IMR-90 (cell line): Measurements from ENCODE around the gene ERGIC1. TPM values are rescaled to one million over a fixed set of nuclear protein-coding genes. Genes with fewer than 3 reads are reported as not detected.

Source experiments
- ATAC-seq: fragments of 200-7000 bp; cut with Tn5 transposase; 2 replicates; pipeline ENCODE4 v1.9.1; 2020; ENCODE audit warnings: low read depth, mild to moderate bottlenecking, moderate library complexity
- BruUV-seq: library from RNA; stranded (reverse); fragments of 400-500 nt; replicated peaks from 2 replicates; lab custom pipeline; 2021; lab: Mats Ljungman, UMichigan
- CTCF ChIA-PET: fragments of 300-600 bp; formaldehyde crosslinking; extraction: SDS; loops from one replicate; lab custom pipeline; 2021; ENCODE audit warnings: antibody characterized with exemption; lab: Yijun Ruan, JAX
- POLR2A ChIA-PET: fragments of 300-600 bp; sonication (Branson Sonifier 250); formaldehyde crosslinking; loops from one replicate; lab custom pipeline; 2022; ENCODE audit warnings: antibody characterized with exemption; ENCODE audit not compliant: unreplicated experiment; lab: Charles Lee
- DNase-seq: peaks from one replicate; pipeline ENCODE4 v3.0.0; 2013
- H2AFZ ChIP-seq: replicated peaks from 2 replicates; pipeline ENCODE3; 2013; ENCODE audit warnings: low read length, mild to moderate bottlenecking; ENCODE audit not compliant: poor library complexity
- H2AK5ac ChIP-seq: 2 replicates; pipeline ENCODE4 v1.6.1; 2013; ENCODE audit warnings: low read depth, low read length, inconsistent platforms
- H2AK9ac ChIP-seq: replicated peaks from 2 replicates; pipeline ENCODE3; 2013; ENCODE audit warnings: mild to moderate bottlenecking, low read depth, low read length, moderate library complexity; ENCODE audit not compliant: poor library complexity
- H2BK120ac ChIP-seq: 2 replicates; pipeline ENCODE4 v1.6.1; 2013; ENCODE audit warnings: low read depth, low read length, inconsistent platforms
- H2BK15ac ChIP-seq: 3 replicates; pipeline ENCODE4 v1.6.1; 2013; ENCODE audit warnings: low read depth, low read length, inconsistent platforms
- H2BK20ac ChIP-seq: 2 replicates; pipeline ENCODE4 v1.6.1; 2013; ENCODE audit warnings: low read depth, mild to moderate bottlenecking, inconsistent platforms, low read length, moderate library complexity
- H2BK5ac ChIP-seq: 2 replicates; pipeline ENCODE4 v1.6.1; 2013; ENCODE audit warnings: mild to moderate bottlenecking, low read depth, low read length, inconsistent platforms; ENCODE audit not compliant: poor library complexity, severe bottlenecking
- H3K14ac ChIP-seq: replicated peaks from 2 replicates; pipeline ENCODE4 v1.6.1; 2013; ENCODE audit warnings: low read depth, low read length, inconsistent platforms
- H3K18ac ChIP-seq: 2 replicates; pipeline ENCODE4 v1.6.1; 2013; ENCODE audit warnings: low read depth, low read length, control low read depth
- H3K23ac ChIP-seq: 2 replicates; pipeline ENCODE4 v1.6.1; 2013; ENCODE audit warnings: low read depth, low read length, inconsistent platforms
- H3K27ac ChIP-seq: 2 replicates; pipeline ENCODE4 v1.5.1; 2013; ENCODE audit warnings: mild to moderate bottlenecking, control low read depth, low read length; ENCODE audit not compliant: insufficient read depth
- H3K27me3 ChIP-seq: 2 replicates; pipeline ENCODE4 v1.6.1; 2013; ENCODE audit warnings: low read length; ENCODE audit not compliant: control insufficient read depth, insufficient read depth
- H3K36me3 ChIP-seq: 2 replicates; pipeline ENCODE4 v1.6.1; 2013; ENCODE audit warnings: low read length, mixed read lengths; ENCODE audit not compliant: control insufficient read depth, insufficient read depth
- H3K4ac ChIP-seq: 2 replicates; pipeline ENCODE4 v1.6.1; 2013; ENCODE audit warnings: low read depth, low read length, inconsistent platforms
- H3K4me1 ChIP-seq: 2 replicates; pipeline ENCODE4 v1.6.1; 2013; ENCODE audit warnings: low read length, mixed read lengths; ENCODE audit not compliant: control insufficient read depth, insufficient read depth
- H3K4me2 ChIP-seq: 2 replicates; pipeline ENCODE4 v1.6.1; 2013; ENCODE audit warnings: low read depth, mild to moderate bottlenecking, control low read depth, low read length, moderate library complexity
- H3K4me3 ChIP-seq: 2 replicates; pipeline ENCODE4 v1.5.1; 2013; ENCODE audit warnings: low read depth, mild to moderate bottlenecking, control low read depth, low read length, moderate library complexity; ENCODE audit not compliant: insufficient read depth
- H3K56ac ChIP-seq: 2 replicates; pipeline ENCODE4 v1.6.1; 2013; ENCODE audit warnings: low read length, inconsistent platforms; ENCODE audit not compliant: insufficient read depth; ENCODE audit errors: extremely low read depth
- H3K79me1 ChIP-seq, 2 experiments: 2 replicates each; pipeline ENCODE4 v1.6.1; 2013; ENCODE audit warnings: low read length in 2 of 2, inconsistent platforms in 1 of 2, low read depth in 1 of 2
- H3K9ac ChIP-seq: 2 replicates; pipeline ENCODE4 v1.6.1; 2013; ENCODE audit warnings: low read depth, low read length, control low read depth
- H3K9me1 ChIP-seq: 2 replicates; pipeline ENCODE4 v1.6.1; 2013; ENCODE audit warnings: low read length, inconsistent platforms; ENCODE audit not compliant: insufficient read depth
- H3K9me3 ChIP-seq: 2 replicates; pipeline ENCODE4 v1.6.1; 2013; ENCODE audit warnings: low read length; ENCODE audit not compliant: control insufficient read depth, insufficient read depth
- H4K20me1 ChIP-seq: 2 replicates; pipeline ENCODE4 v1.6.1; 2013; ENCODE audit warnings: low read length, inconsistent platforms; ENCODE audit not compliant: insufficient read depth
- H4K5ac ChIP-seq: 2 replicates; pipeline ENCODE4 v1.6.1; 2013; ENCODE audit warnings: mild to moderate bottlenecking, low read depth, low read length, control low read depth
- H4K8ac ChIP-seq, 2 experiments: 2 replicates each; pipeline ENCODE4 v1.6.1; 2013; ENCODE audit warnings: low read depth in 2 of 2, low read length in 2 of 2, control low read depth in 1 of 2, inconsistent platforms in 1 of 2
- H4K91ac ChIP-seq: 2 replicates; pipeline ENCODE4 v1.6.1; 2013; ENCODE audit warnings: low read depth, low read length, inconsistent platforms; ENCODE audit not compliant: insufficient read depth
- CEBPB ChIP-seq: IDR thresholded peaks from 2 replicates; pipeline ENCODE4 v1.6.1; 2012; ENCODE audit warnings: low read depth, low read length, improper control_type of control experiment
- CHD1 ChIP-seq: IDR thresholded peaks from 2 replicates; pipeline ENCODE4 v1.6.1; 2012; ENCODE audit warnings: low read depth, low read length, improper control_type of control experiment
- FOS ChIP-seq: fragments of 150-350 bp; IDR thresholded peaks from 2 replicates; pipeline ENCODE4 v1.6.1; 2016; ENCODE audit warnings: low read depth, low read length
- MAZ ChIP-seq: IDR thresholded peaks from 2 replicates; pipeline ENCODE4 v1.6.1; 2012; ENCODE audit warnings: low read depth, mild to moderate bottlenecking, low read length, improper control_type of control experiment, moderate library complexity, borderline replicate concordance
- MXI1 ChIP-seq: IDR thresholded peaks from 2 replicates; pipeline ENCODE4 v1.6.1; 2012; ENCODE audit warnings: low read depth, mild to moderate bottlenecking, low read length, moderate library complexity, borderline replicate concordance
- NFE2L2 ChIP-seq: fragments of 150-350 bp; IDR thresholded peaks from 2 replicates; pipeline ENCODE4 v1.6.1; 2016; ENCODE audit warnings: low read depth, mild to moderate bottlenecking, low read length
- POLR2A ChIP-seq: IDR thresholded peaks from 2 replicates; pipeline ENCODE4 v1.6.1; 2012; ENCODE audit warnings: mild to moderate bottlenecking, low read depth, low read length
- RCOR1 ChIP-seq: IDR thresholded peaks from 2 replicates; pipeline ENCODE4 v1.6.1; 2012; ENCODE audit warnings: mild to moderate bottlenecking, low read length, improper control_type of control experiment; ENCODE audit not compliant: insufficient replicate concordance
- SMC3 ChIP-seq: fragments of 150-350 bp; IDR thresholded peaks from 2 replicates; pipeline ENCODE4 v1.6.1; 2016; ENCODE audit warnings: low read depth, mild to moderate bottlenecking, antibody characterized with exemption, low read length, moderate library complexity
- WGBS, 2 experiments: methylation state at CpG; one replicate each; pipeline versions ENCODE4 v1.1.5 to v1.1.7; 2013; ENCODE audit warnings: missing lambda C conversion rate in 2 of 2; ENCODE audit not compliant: insufficient read length in 1 of 2; ENCODE audit errors: extremely low coverage in 2 of 2; 5-methylcytosine and 5-hydroxymethylcytosine counted together
- dilution Hi-C: fragments of 300-500 bp; cut with HindIII; formaldehyde crosslinking; loops from one replicate; pipeline ENCODE4 v1.14.3; 2018; ENCODE audit warnings: low sequenced_read_pairs; ENCODE audit not compliant: unreplicated experiment
- in situ Hi-C: fragments of 300-500 bp; cut with MboI; formaldehyde crosslinking; loops from 3 replicates; pipeline ENCODE4 v1.14.3; 2019; ENCODE audit warnings: low sequenced_read_pairs, inconsistent platforms, mixed read lengths
- intact Hi-C: fragments of 100-400 bp; cut with micrococcal nuclease; formaldehyde crosslinking; loops from 2 replicates; pipeline ENCODE4 v1.10.0; 2022
- polyA plus RNA-seq, 3 experiments: library from polyadenylated mRNA; depleted of rRNA; stranded (reverse); fragments of >200 nt; gene quantifications; 2 replicates each; pipeline ENCODE4 v1.2.3, GENCODE V29; 2012; ENCODE audit warnings: low replicate concordance in 1 of 3
- total RNA-seq: library from RNA; depleted of rRNA; stranded (reverse); fragments of >200 nt; gene quantifications from 2 replicates; pipeline ENCODE4 v1.2.3, GENCODE V29; 2012
- TF ChIP-seq, protein P1 (sequence below): fragments of 150-350 bp; IDR thresholded peaks from 2 replicates; pipeline ENCODE4 v1.6.1; 2016; ENCODE audit warnings: low read depth, mild to moderate bottlenecking, low read length, moderate library complexity, borderline replicate concordance
- TF ChIP-seq, protein P2 (sequence below): fragments of 150-350 bp; IDR thresholded peaks from 2 replicates; pipeline ENCODE4 v1.6.1; 2017; ENCODE audit warnings: mild to moderate bottlenecking, antibody characterized with exemption, low read length, low read depth

ERGIC1 gene
- total and polyA plus RNA-seq, 2 of the 4 experiments (the other 2 are of a cell fraction) = 134 to 192 TPM

DNA sequence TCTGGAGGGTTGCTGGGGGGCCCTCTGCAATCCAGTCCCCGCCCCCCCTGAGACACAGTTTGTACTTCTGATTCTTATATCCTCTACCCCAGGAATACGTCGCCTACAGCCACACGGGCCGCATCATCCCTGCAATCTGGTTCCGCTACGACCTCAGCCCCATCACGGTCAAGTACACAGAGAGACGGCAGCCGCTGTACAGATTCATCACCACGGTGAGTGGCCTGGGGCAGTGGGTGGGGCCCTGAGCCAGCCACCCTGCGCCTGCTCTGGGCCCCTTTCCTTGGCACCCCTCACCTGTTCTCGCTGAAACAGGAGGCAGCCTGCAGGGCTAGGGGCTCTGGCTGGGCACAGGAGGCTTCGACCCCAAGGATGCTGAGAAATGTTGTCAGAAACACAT lies 101.0 kb downstream of the ERGIC1 start:
- 92% methylated on average over 12 of the region's 14 CpGs; no CpG with 5 or more reads in 1 of the 2 experiments for WGBS, 2 experiments
- CTCF ChIA-PET = interaction anchor here (0.9 kb wide), 1 partner anchor 13 kb away, joined by 3 read pairs; no protein-coding TSS in a partner anchor

More for the DNA sequence above, 101.0 kb downstream of the ERGIC1 start:
- 0 out of 2 replicates have a peak overlapping the region, but pooled peaks have one; percentile 9 for H4K91ac ChIP-seq
- in situ Hi-C loops (no loop called here), dilution Hi-C loops (no loop called here), intact Hi-C loops (no loop called here)
- H3K27ac ChIP-seq = no peak overlapping the region
- no peak overlapping the region for H3K23ac ChIP-seq
- H3K9me3 ChIP-seq = no peaks in the 10 kb centered on the region
- no peak overlapping the region for H2BK120ac ChIP-seq
- H3K9ac ChIP-seq = no peak overlapping the region
- no peak overlapping the region for H2BK15ac ChIP-seq
- no peaks in the 10 kb centered on the region for H3K27me3 ChIP-seq
- H2AK5ac ChIP-seq = peak overlapping the region; percentile 40; the same call in 1 of the 2 replicates
- H3K9me1 ChIP-seq = peaks cover 4% of the 10 kb centered on the region; the same call in 1 of the 2 replicates
- H2AK9ac ChIP-seq = no peak overlapping the region
- no peak overlapping the region for H2BK20ac ChIP-seq
- no peak overlapping the region for H3K4ac ChIP-seq
- H4K8ac ChIP-seq = no peak overlapping the region
- H3K18ac ChIP-seq = no peak overlapping the region
- POLR2A ChIA-PET = no interaction called here
- H4K5ac ChIP-seq = no peak overlapping the region
- TF ChIP-seq SMC3 (no peak), CEBPB (no peak), CHD1 (no peak), MAZ (no peak), POLR2A (no peak), MXI1 (no peak), NFE2L2 (no peak), FOS (no peak), RCOR1 (no peak)
- TF ChIP-seq, protein P1, sequence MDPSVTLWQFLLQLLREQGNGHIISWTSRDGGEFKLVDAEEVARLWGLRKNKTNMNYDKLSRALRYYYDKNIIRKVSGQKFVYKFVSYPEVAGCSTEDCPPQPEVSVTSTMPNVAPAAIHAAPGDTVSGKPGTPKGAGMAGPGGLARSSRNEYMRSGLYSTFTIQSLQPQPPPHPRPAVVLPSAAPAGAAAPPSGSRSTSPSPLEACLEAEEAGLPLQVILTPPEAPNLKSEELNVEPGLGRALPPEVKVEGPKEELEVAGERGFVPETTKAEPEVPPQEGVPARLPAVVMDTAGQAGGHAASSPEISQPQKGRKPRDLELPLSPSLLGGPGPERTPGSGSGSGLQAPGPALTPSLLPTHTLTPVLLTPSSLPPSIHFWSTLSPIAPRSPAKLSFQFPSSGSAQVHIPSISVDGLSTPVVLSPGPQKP = no peak
- TF ChIP-seq, protein P2, sequence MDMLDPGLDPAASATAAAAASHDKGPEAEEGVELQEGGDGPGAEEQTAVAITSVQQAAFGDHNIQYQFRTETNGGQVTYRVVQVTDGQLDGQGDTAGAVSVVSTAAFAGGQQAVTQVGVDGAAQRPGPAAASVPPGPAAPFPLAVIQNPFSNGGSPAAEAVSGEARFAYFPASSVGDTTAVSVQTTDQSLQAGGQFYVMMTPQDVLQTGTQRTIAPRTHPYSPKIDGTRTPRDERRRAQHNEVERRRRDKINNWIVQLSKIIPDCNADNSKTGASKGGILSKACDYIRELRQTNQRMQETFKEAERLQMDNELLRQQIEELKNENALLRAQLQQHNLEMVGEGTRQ = no peak
- DNase-seq = no peak
- H2BK5ac ChIP-seq = no peak overlapping the region
- no TSS peak for BruUV-seq
- ATAC-seq = no peak
- H4K20me1 ChIP-seq = no peaks in the 10 kb centered on the region
- no peak overlapping the region for H3K14ac ChIP-seq
- H3K79me1 ChIP-seq = peaks cover 18 to 41% of the 10 kb centered on the region in 2 experiments; a peak in 3 of 4 replicates
- H3K4me2 ChIP-seq = no peak overlapping the region
- H3K4me3 ChIP-seq = no peak overlapping the region
- H3K56ac ChIP-seq = no peak overlapping the region
- peaks cover 27% of the 10 kb centered on the region for H3K36me3 ChIP-seq
- no peak overlapping the region for H2AFZ ChIP-seq
- H3K4me1 ChIP-seq = peaks cover 12% of the 10 kb centered on the region
